Left lung (tissue), 10 donors: ENCODE measurements around the gene F2RL3. TPM values are rescaled to one million over a fixed set of nuclear protein-coding genes. Genes with fewer than 3 reads are reported as not detected.

ENCODE experiments used
- ATAC-seq: fragments of 200-7000 bp; cut with Tn5 transposase; one replicate; pipeline ENCODE4 v1.9.1; 2020; ENCODE audit warnings: moderate library complexity
- DNase-seq, 4 donors: peaks; one replicate each; pipeline ENCODE4 v3.0.0-alpha.2; 2013 to 2020
- H3K27ac ChIP-seq, 2 donors: fragments of 200-600 bp; sonication (generic) in 1 of 2; one replicate each; pipeline versions ENCODE4 v1.5.0 to v1.8.0; 2020 to 2021
- H3K27me3 ChIP-seq, 2 donors: fragments of 200-600 bp; sonication (generic) in 1 of 2; one replicate each; pipeline versions ENCODE4 v1.5.0 to v1.8.0; 2020 to 2021
- H3K36me3 ChIP-seq, 2 donors: fragments of 200-600 bp; sonication (generic) in 1 of 2; one replicate each; pipeline versions ENCODE4 v1.5.0 to v1.8.0; 2020 to 2021
- H3K4me1 ChIP-seq, 2 donors: fragments of 200-600 bp; one replicate each; pipeline ENCODE4 v1.8.0; 2021
- H3K4me3 ChIP-seq, 2 donors: fragments of 200-600 bp; sonication (generic) in 1 of 2; one replicate each; pipeline versions ENCODE4 v1.5.0 to v1.8.0; 2020 to 2021; ENCODE audit warnings: mild to moderate bottlenecking in 1 of 2
- H3K9me3 ChIP-seq, 2 donors: fragments of 200-600 bp; sonication (generic) in 1 of 2; one replicate each; pipeline versions ENCODE4 v1.5.0 to v1.8.0; 2020 to 2021
- CTCF ChIP-seq, 2 donors: fragments of 200-600 bp; sonication (generic) in 1 of 2; IDR thresholded peaks; one replicate each; pipeline versions ENCODE4 v1.5.0 to v1.8.0; 2021; ENCODE audit warnings: antibody characterized with exemption in 2 of 2
- intact Hi-C, 2 donors: fragments of 100-400 bp; cut with DNase I; formaldehyde crosslinking; loops; one replicate each; pipeline versions ENCODE4 v1.11.2 to v1.14.2; 2022
- polyA plus RNA-seq, 6 donors: library from polyadenylated mRNA; unstranded; fragments of 120-200 nt; gene quantifications; one replicate each; pipeline ENCODE4 v1.2.1, GENCODE V29; 2013; ENCODE audit not compliant: insufficient read length in 6 of 6
- total RNA-seq, 2 donors: library from RNA; stranded (reverse); fragmentation: NEBNext Ultra II Directional; extraction: Animal tissue kit (Norgen Biotek cat#: 25700); gene quantifications; one replicate each; pipeline ENCODE4 v1.2.1, GENCODE V29; 2021
- donor health status: DM: no; HTN: yes; CAD: no.
- donor health status: DM: no; HTN: no; CAD: no.

F2RL3 gene
- total and polyA plus RNA-seq, 8 donors = 0.63 to 14.8 (median 1.4) TPM

DNA sequence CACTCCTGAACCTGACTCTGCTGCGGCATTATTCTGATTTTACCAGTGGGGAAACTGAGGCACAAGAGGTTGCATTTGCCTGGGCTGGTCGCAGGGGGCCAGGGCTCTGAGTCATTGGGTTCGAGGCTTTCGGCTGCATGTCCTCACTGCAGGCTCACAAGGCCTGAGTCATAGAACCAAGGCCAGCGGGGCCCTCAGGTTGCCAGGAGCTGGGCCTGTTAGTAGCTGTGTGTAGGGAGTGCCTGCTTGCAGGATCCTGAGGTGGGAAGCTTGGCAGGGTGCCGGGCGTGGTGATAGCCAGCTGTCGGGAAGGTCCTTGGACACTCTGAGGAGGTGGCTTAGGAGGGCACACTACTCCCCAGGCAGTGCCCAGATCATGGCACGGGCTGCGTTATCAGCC is 21.6 kb upstream of the F2RL3 start:
- no peak overlapping the region for H3K4me3 ChIP-seq
- H3K9me3 ChIP-seq = no peaks in the 10 kb centered on the region
- H3K27me3 ChIP-seq = no peaks in the 10 kb centered on the region
- H3K36me3 ChIP-seq = peaks cover 0 to 100% of the 10 kb centered on the region in 2 donors
- ATAC-seq (no peak), DNase-seq (peak in 1 of 4 donors; percentile 57)
- intact Hi-C loops = no loop called here
- no peak overlapping the region for H3K27ac ChIP-seq
- no peak for TF ChIP-seq CTCF (IDR thresholded peaks at IDR 0.05)
- peaks cover 0 to 10% of the 10 kb centered on the region in 2 donors for H3K4me1 ChIP-seq

- peak in 1 of 4 donors; percentile 60 for DNase-seq
- Histone ChIP-seq H3K27ac (no peak overlapping the region), H3K4me3 (no peak overlapping the region), H3K36me3 (peaks cover 0 to 100% of the 10 kb centered on the region in 2 donors), H3K27me3 (no peaks in the 10 kb centered on the region), H3K9me3 (no peaks in the 10 kb centered on the region), H3K4me1 (peaks cover 0 to 2% of the 10 kb centered on the region in 2 donors)
- no peak for ATAC-seq
- no peak for TF ChIP-seq CTCF (IDR thresholded peaks at IDR 0.05)
- intact Hi-C loops = no loop called here
Measured at GRCh38 chr19:16868423-16869130, 20.2 kb upstream of the F2RL3 start.

GRCh38 chr19:16869331-16869972 is 19.3 kb upstream of the F2RL3 start:
- H3K27me3 ChIP-seq = no peaks in the 10 kb centered on the region
- no peak for TF ChIP-seq CTCF (IDR thresholded peaks at IDR 0.05)
- H3K27ac ChIP-seq = no peak overlapping the region
- peaks cover 0 to 95% of the 10 kb centered on the region in 2 donors for H3K36me3 ChIP-seq
- peak in 1 of 4 donors; percentile 57 for DNase-seq
- H3K4me1 ChIP-seq = no peaks in the 10 kb centered on the region
- intact Hi-C loops = no loop called here
- no peaks in the 10 kb centered on the region for H3K9me3 ChIP-seq
- ATAC-seq = no peak
- no peak overlapping the region for H3K4me3 ChIP-seq

DNA sequence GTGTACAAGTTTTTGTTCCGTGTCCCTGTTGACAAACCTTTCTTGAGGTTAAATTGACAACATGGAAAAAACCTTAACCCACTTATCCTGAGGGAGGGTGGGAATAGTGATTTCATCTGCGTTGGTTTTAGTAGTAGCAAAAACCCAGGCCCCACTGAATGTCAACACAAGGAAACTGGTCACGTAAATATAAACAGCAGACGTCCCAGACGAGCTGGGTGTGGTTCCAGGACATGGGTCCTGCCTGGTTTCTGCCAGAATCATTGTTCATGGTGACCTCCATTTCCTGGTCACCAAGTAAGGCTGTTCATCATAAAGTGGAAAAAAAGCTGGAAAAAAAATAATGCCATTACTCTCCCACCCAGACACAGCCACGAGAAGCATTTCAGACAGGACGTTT is 16.9 kb upstream of the F2RL3 start:
- Histone ChIP-seq H3K36me3 (peaks cover 0 to 82% of the 10 kb centered on the region in 2 donors), H3K4me3 (no peak overlapping the region), H3K4me1 (peaks cover 0 to 10% of the 10 kb centered on the region in 2 donors), H3K27me3 (no peaks in the 10 kb centered on the region), H3K27ac (peak overlapping the region; percentile 59 to 70), H3K9me3 (no peaks in the 10 kb centered on the region)
- intact Hi-C loops = no loop called here
- TF ChIP-seq CTCF (IDR thresholded peaks at IDR 0.05) = no peak
- peak; percentile 24 for ATAC-seq
- DNase-seq = peak in 2 of 4 donors; percentile 2 to 26

DNA sequence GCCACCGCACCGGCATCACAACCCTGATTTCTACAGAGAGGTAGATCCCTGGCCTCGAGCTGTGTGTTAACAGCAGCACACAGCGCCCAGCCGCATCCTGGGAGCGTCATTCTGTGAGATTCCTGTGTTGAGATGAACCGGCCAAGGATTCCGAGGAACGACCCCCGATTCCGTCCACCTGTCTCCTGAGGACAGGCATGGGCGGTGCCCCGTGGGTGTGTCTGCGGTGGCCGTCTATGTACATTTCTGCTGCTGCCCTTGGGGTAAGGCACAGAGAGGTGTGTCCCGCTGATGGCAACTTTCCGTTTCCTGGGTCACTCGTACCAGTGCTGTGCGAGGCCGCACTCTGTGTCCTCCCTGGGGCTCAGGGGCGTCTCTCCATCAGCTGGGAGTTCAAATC is 16.1 kb upstream of the F2RL3 start:
- Histone ChIP-seq H3K4me3 (no peak overlapping the region), H3K36me3 (peaks cover 0 to 82% of the 10 kb centered on the region in 2 donors), H3K4me1 (peaks cover 0 to 11% of the 10 kb centered on the region in 2 donors), H3K27me3 (no peaks in the 10 kb centered on the region), H3K27ac (peak overlapping the region; percentile 53 to 70), H3K9me3 (no peaks in the 10 kb centered on the region)
- no peak for ATAC-seq
- peak in 1 of 4 donors; percentile 50 for DNase-seq
- TF ChIP-seq CTCF (IDR thresholded peaks at IDR 0.05) = no peak
- intact Hi-C loops = no loop called here
